H1 (cell line): Measurements from ENCODE around the gene ZYX. TPM values are rescaled to one million over a fixed set of nuclear protein-coding genes. Genes with fewer than 3 reads are reported as not detected.

Experiments
- CTCF ChIA-PET: fragments of 300-600 bp; sonication (Branson Sonifier 250); formaldehyde crosslinking; loops from one replicate; lab custom pipeline; 2021; ENCODE audit not compliant: partially characterized antibody; lab: Charles Lee
- POLR2A ChIA-PET: fragments of 300-600 bp; sonication (Branson Sonifier 250); formaldehyde crosslinking; loops from one replicate; lab custom pipeline; 2021; ENCODE audit warnings: inconsistent platforms; ENCODE audit not compliant: partially characterized antibody; lab: Charles Lee
- DNase-seq, 2 experiments: peaks; one replicate each; pipeline versions ENCODE4 v3.0.0 to v3.0.0-alpha.2; 2010 to 2022; ENCODE audit warnings: low spot score in 2 of 2, low read depth in 1 of 2, mixed read lengths in 1 of 2
- FAIRE-seq: peaks from 2 replicates; lab custom pipeline; 2011; peaks lifted over from hg19 to GRCh38; lab: Jason Lieb, UNC
- H2AFZ ChIP-seq: 2 replicates; pipeline ENCODE4 v1.8.1; 2012; ENCODE audit warnings: low read length, inconsistent platforms
- H2AK5ac ChIP-seq: 2 replicates; pipeline ENCODE4 v1.6.1; 2013; ENCODE audit warnings: low read depth, low read length
- H2BK120ac ChIP-seq: replicated peaks from 2 replicates; pipeline ENCODE3; 2013; ENCODE audit warnings: low read depth, low read length, inconsistent platforms
- H2BK12ac ChIP-seq: 2 replicates; pipeline ENCODE4 v1.6.1; 2013; ENCODE audit warnings: low read depth, low read length
- H2BK15ac ChIP-seq: 2 replicates; pipeline ENCODE4 v1.6.1; 2013; ENCODE audit warnings: low read length
- H2BK20ac ChIP-seq: 2 replicates; pipeline ENCODE4 v1.6.1; 2013; ENCODE audit warnings: low read length
- H2BK5ac ChIP-seq: 2 replicates; pipeline ENCODE4 v1.6.1; 2013; ENCODE audit warnings: low read depth, low read length
- H3K14ac ChIP-seq: 2 replicates; pipeline ENCODE4 v1.6.1; 2013; ENCODE audit warnings: inconsistent platforms; ENCODE audit not compliant: insufficient read length
- H3K18ac ChIP-seq: 2 replicates; pipeline ENCODE4 v1.6.1; 2013; ENCODE audit warnings: low read length; ENCODE audit errors: extremely low read depth
- H3K23ac ChIP-seq: 2 replicates; pipeline ENCODE4 v1.6.1; 2013; ENCODE audit warnings: inconsistent platforms; ENCODE audit not compliant: insufficient read length
- H3K23me2 ChIP-seq: 2 replicates; pipeline ENCODE4 v1.6.1; 2013; ENCODE audit warnings: low read depth, low read length
- H3K27ac ChIP-seq: 2 replicates; pipeline ENCODE4 v1.6.1; 2011; ENCODE audit warnings: low read depth, low read length, inconsistent platforms
- H3K27me3 ChIP-seq, 4 experiments: replicated peaks in 1 of 4; 1 replicate in 1 of 4; 2 replicates in 3 of 4; pipeline versions ENCODE4 v1.6.1 to v1.8.1; 2011 to 2013; ENCODE audit warnings: low read length in 3 of 4, mild to moderate bottlenecking in 3 of 4, inconsistent platforms in 2 of 4, mixed read lengths in 2 of 4, moderate library complexity in 1 of 4; ENCODE audit not compliant: control insufficient read depth in 3 of 4, insufficient read depth in 3 of 4; ENCODE audit errors: extremely low read depth in 1 of 4
- H3K36me3 ChIP-seq, 4 experiments: 2 replicates each; pipeline versions ENCODE4 v1.6.1 to v1.8.1; 2011 to 2013; ENCODE audit warnings: mild to moderate bottlenecking in 4 of 4, low read length in 3 of 4, moderate library complexity in 2 of 4, control low read depth in 1 of 4, inconsistent platforms in 1 of 4; ENCODE audit not compliant: insufficient read depth in 4 of 4, control insufficient read depth in 2 of 4
- H3K4ac ChIP-seq: replicated peaks from 2 replicates; pipeline ENCODE3; 2013; ENCODE audit warnings: low read length, low read depth, mixed read lengths, inconsistent platforms; ENCODE audit not compliant: insufficient read length
- H3K4me1 ChIP-seq, 4 experiments: replicated peaks in 1 of 4; 1 replicate in 1 of 4; 2 replicates in 3 of 4; pipeline versions ENCODE4 v1.6.1 to v1.8.1; 2011 to 2013; ENCODE audit warnings: low read length in 3 of 4, inconsistent platforms in 2 of 4, mixed read lengths in 1 of 4; ENCODE audit not compliant: insufficient read depth in 4 of 4, control insufficient read depth in 3 of 4
- H3K4me2 ChIP-seq, 2 experiments: 2 replicates each; pipeline versions ENCODE4 v1.6.1 to v1.8.1; 2011 to 2013; ENCODE audit warnings: low read depth in 2 of 2, low read length in 2 of 2, control low read depth in 1 of 2, inconsistent platforms in 1 of 2, mild to moderate bottlenecking in 1 of 2; ENCODE audit not compliant: insufficient read depth in 1 of 2
- H3K4me3 ChIP-seq, 4 experiments: fragments of 200-600, 300-600 bp in 1 of 4; sonication (generic), shearing (Covaris generic), sonication (Bioruptor Twin) in 1 of 4; 2 replicates each; pipeline versions ENCODE4 v1.5.1 to v1.8.1; 2011 to 2016; ENCODE audit warnings: low read length in 4 of 4, low read depth in 3 of 4, control low read depth in 2 of 4, inconsistent platforms in 2 of 4, mild to moderate bottlenecking in 2 of 4, mixed read lengths in 1 of 4, moderate library complexity in 1 of 4; ENCODE audit not compliant: insufficient read depth in 2 of 4; ENCODE audit errors: extremely low read depth in 1 of 4
- H3K56ac ChIP-seq: replicated peaks from 2 replicates; pipeline ENCODE3; 2013; ENCODE audit warnings: low read depth, mild to moderate bottlenecking, mixed read lengths, low read length, inconsistent platforms; ENCODE audit not compliant: insufficient read length
- H3K79me1 ChIP-seq: 2 replicates; pipeline ENCODE4 v1.6.1; 2013; ENCODE audit warnings: low read depth, low read length, control low read depth
- H3K79me2 ChIP-seq, 2 experiments: 2 replicates each; pipeline versions ENCODE4 v1.6.1 to v1.8.1; 2012 to 2013; ENCODE audit warnings: low read length in 2 of 2, mild to moderate bottlenecking in 2 of 2, inconsistent platforms in 1 of 2; ENCODE audit not compliant: insufficient read depth in 2 of 2, control insufficient read depth in 1 of 2
- H3K9ac ChIP-seq, 4 experiments: replicated peaks in 1 of 4; 1 replicate in 1 of 4; 2 replicates in 3 of 4; pipeline versions ENCODE4 v1.6.1 to v1.8.1; 2011 to 2013; ENCODE audit warnings: low read depth in 3 of 4, low read length in 3 of 4, control low read depth in 2 of 4, mild to moderate bottlenecking in 2 of 4, moderate library complexity in 2 of 4, inconsistent platforms in 1 of 4; ENCODE audit errors: extremely low read depth in 1 of 4
- H3K9me3 ChIP-seq, 2 experiments: 2 replicates each; pipeline versions ENCODE4 v1.6.1 to v1.8.1; 2012 to 2013; ENCODE audit warnings: mild to moderate bottlenecking in 2 of 2, moderate library complexity in 2 of 2, control low read depth in 1 of 2, inconsistent platforms in 1 of 2, low read depth in 1 of 2, low read length in 1 of 2, mixed read lengths in 1 of 2; ENCODE audit not compliant: insufficient read depth in 2 of 2
- H4K20me1 ChIP-seq, 2 experiments: replicated peaks in 1 of 2; 2 replicates each; pipeline versions ENCODE3 to v1.8.1; 2011 to 2013; ENCODE audit warnings: inconsistent platforms in 2 of 2, low read length in 2 of 2, mild to moderate bottlenecking in 1 of 2; ENCODE audit not compliant: insufficient read depth in 2 of 2, control insufficient read depth in 1 of 2
- H4K5ac ChIP-seq: 2 replicates; pipeline ENCODE4 v1.6.1; 2013; ENCODE audit warnings: low read length, low read depth, mixed read lengths, inconsistent platforms; ENCODE audit not compliant: insufficient read length
- H4K8ac ChIP-seq: 2 replicates; pipeline ENCODE4 v1.8.0; 2013; ENCODE audit warnings: mild to moderate bottlenecking, moderate library complexity, low read length, inconsistent platforms; ENCODE audit not compliant: insufficient read depth; ENCODE audit errors: extremely low read depth
- H4K91ac ChIP-seq: replicated peaks from 2 replicates; pipeline ENCODE3; 2013; ENCODE audit warnings: low read length, mixed read lengths, inconsistent platforms; ENCODE audit not compliant: insufficient read length
- BACH1 ChIP-seq: IDR thresholded peaks from 2 replicates; pipeline ENCODE4 v1.6.1; 2012; ENCODE audit warnings: low read length, improper control_type of control experiment
- BCL11A ChIP-seq, 2 experiments: IDR thresholded peaks; one replicate each; pipeline ENCODE4 v1.6.1; 2011; ENCODE audit warnings: low read depth in 2 of 2, low read length in 2 of 2, mild to moderate bottlenecking in 2 of 2
- CBX8 ChIP-seq: fragments of 300-800, 300-1000 bp; sonication (generic); IDR thresholded peaks from 2 replicates; pipeline ENCODE4 v1.7.1; 2016; ENCODE audit warnings: low read depth, low read length, borderline replicate concordance
- CHD2 ChIP-seq: IDR thresholded peaks from 2 replicates; pipeline ENCODE4 v1.6.1; 2012; ENCODE audit warnings: low read length, improper control_type of control experiment
- EGR1 ChIP-seq: IDR thresholded peaks from 2 replicates; pipeline ENCODE4 v1.6.1; 2011; ENCODE audit warnings: low read depth, low read length, borderline replicate concordance
- EP300 ChIP-seq, 2 experiments: IDR thresholded peaks; 1 replicate in 1 of 2; 2 replicates in 1 of 2; pipeline ENCODE4 v1.6.1; 2011 to 2012; ENCODE audit warnings: low read depth in 2 of 2, low read length in 2 of 2, mild to moderate bottlenecking in 2 of 2, borderline replicate concordance in 1 of 2, inconsistent platforms in 1 of 2, moderate library complexity in 1 of 2
- JUND ChIP-seq: IDR thresholded peaks from 2 replicates; pipeline ENCODE4 v1.6.1; 2011; ENCODE audit warnings: mild to moderate bottlenecking, improper control_type of control experiment, low read length
- KDM4A ChIP-seq: IDR thresholded peaks from one replicate; pipeline ENCODE4 v1.7.1; 2012; ENCODE audit warnings: low read depth, mild to moderate bottlenecking, moderate library complexity, low read length, inconsistent platforms; ENCODE audit not compliant: severe bottlenecking
- RAD21 ChIP-seq, 2 experiments: IDR thresholded peaks in 1 of 2; conservative IDR thresholded peaks in 1 of 2; 2 replicates each; pipeline ENCODE4 v1.6.1; 2011; ENCODE audit warnings: low read depth in 2 of 2, low read length in 2 of 2, improper control_type of control experiment in 1 of 2, inconsistent platforms in 1 of 2, mild to moderate bottlenecking in 1 of 2, moderate library complexity in 1 of 2
- SP2 ChIP-seq: IDR thresholded peaks from 2 replicates; pipeline ENCODE4 v1.6.1; 2012; ENCODE audit warnings: mild to moderate bottlenecking, low read length, inconsistent platforms
- SP4 ChIP-seq: IDR thresholded peaks from 2 replicates; pipeline ENCODE4 v1.6.1; 2012; ENCODE audit warnings: low read length, inconsistent platforms
- TEAD4 ChIP-seq: IDR thresholded peaks from 2 replicates; pipeline ENCODE4 v1.6.1; 2012; ENCODE audit warnings: low read depth, low read length, inconsistent platforms, mixed read lengths
- USF2 ChIP-seq: IDR thresholded peaks from 2 replicates; pipeline ENCODE4 v1.6.1; 2011; ENCODE audit warnings: low read length, improper control_type of control experiment
- ZNF274 ChIP-seq: IDR thresholded peaks from 2 replicates; pipeline ENCODE4 v1.7.0; 2012; ENCODE audit warnings: low read length, borderline replicate concordance; ENCODE audit errors: extremely low read depth
- WGBS, 2 experiments: shearing (Covaris generic) in 1 of 2; methylation state at CpG; one replicate each; pipeline versions ENCODE4 v1.1.6 to v1.1.7; 2013 to 2015; ENCODE audit warnings: low lambda C conversion rate in 2 of 2, mixed read lengths in 2 of 2, inconsistent platforms in 1 of 2, low coverage in 1 of 2, missing lambda C conversion rate in 1 of 2; ENCODE audit not compliant: insufficient replicate concordance in 2 of 2, insufficient coverage in 1 of 2, insufficient read length in 1 of 2; ENCODE audit errors: extremely low coverage in 1 of 2, missing lambda C conversion rate in 1 of 2; 5-methylcytosine and 5-hydroxymethylcytosine counted together
- polyA plus RNA-seq, 7 experiments: library from polyadenylated mRNA; depleted of rRNA in 3 of 7; stranded (reverse) in 5 of 7; unstranded in 2 of 7; fragments of >200 nt in 5 of 7; fragments of 200-250 nt in 2 of 7; gene quantifications; 1 replicate in 5 of 7; 2 replicates in 1 of 7; 4 replicates in 1 of 7; pipeline versions ENCODE4 v1.2.1 to v1.2.3, GENCODE V29; 2011 to 2013; ENCODE audit warnings: missing spikeins in 2 of 7, mixed read lengths in 2 of 7
- total RNA-seq: library from RNA; stranded (reverse); fragmentation: NEBNext Ultra II Directional; extraction: Animal tissue kit (Norgen Biotek cat#: 25700); gene quantifications from 2 replicates; pipeline ENCODE4 v1.2.1, GENCODE V29; 2021

The ZYX gene
- total and polyA plus RNA-seq, 2 of the 8 experiments (the other 6 are each of a cell fraction or from before 2014, with no cell fraction given): 40.6 to 159 TPM

- no peak overlapping the region for H3K27ac ChIP-seq
- H3K23ac ChIP-seq: no peak overlapping the region
- no peaks in the 10 kb centered on the region for H3K79me2 ChIP-seq
- no peak overlapping the region for H3K18ac ChIP-seq
- no peaks in the 10 kb centered on the region for H3K23me2 ChIP-seq
- no peaks in the 10 kb centered on the region for H3K79me1 ChIP-seq
- no peaks in the 10 kb centered on the region for H4K20me1 ChIP-seq
- H3K56ac ChIP-seq: no peak overlapping the region
- H3K4me2 ChIP-seq: no peak overlapping the region
- no peaks in the 10 kb centered on the region for H3K36me3 ChIP-seq
- H3K9ac ChIP-seq: no peak overlapping the region
- H2BK20ac ChIP-seq: no peak overlapping the region
- H2AK5ac ChIP-seq: no peak overlapping the region
- DNase-seq (no peak), FAIRE-seq (no peak)
- no peak overlapping the region for H2BK5ac ChIP-seq
- WGBS, 2 experiments: 78% methylated on average over 3 of the region's 3 CpGs; no CpG with 5 or more reads in 1 of the 2 experiments
- no peaks in the 10 kb centered on the region for H3K27me3 ChIP-seq
- no peak overlapping the region for H4K5ac ChIP-seq
- POLR2A ChIA-PET: interaction anchor here (1.3 kb wide), 1 partner anchor 15 kb away, joined by 7 read pairs; no protein-coding TSS in a partner anchor
- peaks cover 6 to 9% of the 10 kb centered on the region in 2 experiments for H3K9me3 ChIP-seq
- no peak overlapping the region for H2AFZ ChIP-seq
- CTCF ChIA-PET: interaction anchor here (0.9 to 1.6 kb wide), 5 partner anchors 9 to 77 kb away, joined by 3 to 6 read pairs (median 4); no protein-coding TSS in a partner anchor
- no peak overlapping the region for H3K4me3 ChIP-seq
- no peak overlapping the region for H3K4ac ChIP-seq
- no peak overlapping the region for H2BK15ac ChIP-seq
- no peak overlapping the region for H2BK120ac ChIP-seq
- no peak overlapping the region for H4K8ac ChIP-seq
- H4K91ac ChIP-seq: no peak overlapping the region
- H2BK12ac ChIP-seq: no peak overlapping the region
- H3K4me1 ChIP-seq: peaks cover 2 to 6% (median 3%) of the 10 kb centered on the region in 4 experiments; a peak in 5 of 7 replicates
- no peak overlapping the region for H3K14ac ChIP-seq
- TF ChIP-seq ZNF274 (no peak), RAD21 (IDR thresholded peaks at IDR 0.05 in 1 of 2, conservative IDR thresholded peaks at IDR 0.05 in 1 of 2; ENCODE audit: low read depth in 2 of 2, low read length in 2 of 2) (no peak), CHD2 (no peak), JUND (no peak), TEAD4 (no peak), BCL11A (IDR thresholded peaks at IDR 0.05; ENCODE audit: low read depth in 2 of 2, low read length in 2 of 2) (no peak), KDM4A (no peak), SP4 (no peak), EGR1 (no peak), CBX8 (no peak), BACH1 (no peak), SP2 (no peak), EP300 (IDR thresholded peaks at IDR 0.05; ENCODE audit: borderline replicate concordance in 1 of 2, low read depth in 2 of 2, low read length in 2 of 2) (no peak), USF2 (no peak)
Measured at GRCh38 chr7:143422033-143422432, 40.9 kb downstream of the ZYX start.
